ENCODE data around the gene CREBRF. TPM values are rescaled to one million over a fixed set of nuclear protein-coding genes. Genes with fewer than 3 reads are reported as not detected.

CREBRF gene
- total RNA-seq, 1 experiment from 2014 or later: 4.3 TPM

- Histone ChIP-seq H3K36me3 (peaks cover 60% of the 10 kb centered on the region), H3K27me3 (no peaks in the 10 kb centered on the region), H3K4me3 (no peak overlapping the region), H3K9me3 (no peaks in the 10 kb centered on the region)
- DNase-seq: no peak
These were observed 99.8 kb downstream of the CREBRF start for GRCh38 chr5:173155912-173156311.

DNA sequence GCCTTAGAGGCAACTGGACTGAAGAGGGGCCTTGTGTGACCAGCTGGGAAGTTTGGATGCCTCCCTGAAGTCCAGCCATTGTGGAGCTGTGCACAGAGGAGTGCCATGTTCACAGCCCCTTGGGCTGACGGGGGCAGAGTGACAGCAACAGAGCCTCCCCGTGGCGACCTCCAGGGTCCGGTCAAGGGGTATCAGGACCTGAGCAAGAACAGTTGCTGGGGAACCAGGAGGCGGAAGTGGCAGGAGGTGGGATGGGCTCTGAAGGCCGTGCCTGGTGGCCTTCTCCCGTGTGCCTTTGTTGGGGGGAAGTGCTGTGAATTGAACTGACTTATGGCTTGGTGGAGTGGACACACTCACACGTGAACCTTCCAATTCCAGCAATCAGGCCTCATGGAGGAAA, 102.2 kb downstream of the CREBRF start:
- Histone ChIP-seq H3K27me3 (no peaks in the 10 kb centered on the region), H3K36me3 (peaks cover 66% of the 10 kb centered on the region), H3K9me3 (no peaks in the 10 kb centered on the region), H3K4me3 (no peak overlapping the region)
- no peak for DNase-seq

- Histone ChIP-seq H3K4me3 (no peak overlapping the region), H3K27me3 (no peaks in the 10 kb centered on the region), H3K9me3 (no peaks in the 10 kb centered on the region), H3K36me3 (peaks cover 65% of the 10 kb centered on the region)
- no peak for DNase-seq
These were observed 103.1 kb downstream of the CREBRF start for GRCh38 chr5:173159256-173159655.

DNA sequence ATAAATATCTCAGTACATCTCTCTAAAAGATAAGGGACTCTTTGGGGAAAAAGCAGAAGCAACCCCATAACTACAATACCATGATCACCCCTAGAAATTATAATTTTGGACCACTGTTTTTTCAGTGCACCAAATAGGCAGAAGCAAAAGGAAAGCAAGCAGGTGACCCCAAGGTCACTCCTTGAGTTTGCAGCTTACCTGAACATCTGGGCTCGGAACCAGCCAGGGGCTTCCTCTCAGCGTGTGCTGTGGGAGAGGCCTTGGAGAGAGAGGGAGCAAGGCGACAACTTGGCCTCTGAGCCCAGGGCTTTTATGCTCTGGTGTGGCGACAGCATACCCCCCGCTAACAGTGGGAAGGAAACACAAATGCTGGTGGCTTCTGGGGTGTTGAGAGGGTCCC, 105.0 kb downstream of the CREBRF start:
- Histone ChIP-seq H3K36me3 (peaks cover 57% of the 10 kb centered on the region), H3K4me3 (no peak overlapping the region), H3K27me3 (no peaks in the 10 kb centered on the region), H3K9me3 (no peaks in the 10 kb centered on the region)
- no peak for DNase-seq

DNA sequence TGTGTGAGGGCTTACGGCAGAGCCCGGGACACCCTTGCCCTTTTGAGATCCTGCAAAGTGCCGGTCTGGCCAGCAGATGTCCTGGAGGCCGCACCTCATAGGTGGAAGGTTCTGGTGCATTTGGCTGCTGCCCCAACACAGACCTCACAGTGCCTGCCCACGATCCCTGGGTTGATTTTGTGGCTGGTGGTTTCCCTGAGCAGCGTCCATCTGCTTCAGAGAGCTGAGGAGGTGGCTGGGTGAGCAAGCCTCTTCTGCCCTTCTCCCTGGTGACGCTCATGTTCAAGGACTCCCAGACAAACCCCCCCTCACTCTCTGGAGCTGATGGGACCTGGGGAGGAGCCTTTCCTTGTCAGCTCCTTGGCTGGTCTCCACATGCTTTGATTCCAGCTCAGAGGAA, 107.1 kb downstream of the CREBRF start:
- H3K9me3 ChIP-seq: no peaks in the 10 kb centered on the region
- no peak overlapping the region for H3K4me3 ChIP-seq
- H3K27me3 ChIP-seq: no peaks in the 10 kb centered on the region
- H3K36me3 ChIP-seq: peaks cover 49% of the 10 kb centered on the region
- no peak for DNase-seq

DNA sequence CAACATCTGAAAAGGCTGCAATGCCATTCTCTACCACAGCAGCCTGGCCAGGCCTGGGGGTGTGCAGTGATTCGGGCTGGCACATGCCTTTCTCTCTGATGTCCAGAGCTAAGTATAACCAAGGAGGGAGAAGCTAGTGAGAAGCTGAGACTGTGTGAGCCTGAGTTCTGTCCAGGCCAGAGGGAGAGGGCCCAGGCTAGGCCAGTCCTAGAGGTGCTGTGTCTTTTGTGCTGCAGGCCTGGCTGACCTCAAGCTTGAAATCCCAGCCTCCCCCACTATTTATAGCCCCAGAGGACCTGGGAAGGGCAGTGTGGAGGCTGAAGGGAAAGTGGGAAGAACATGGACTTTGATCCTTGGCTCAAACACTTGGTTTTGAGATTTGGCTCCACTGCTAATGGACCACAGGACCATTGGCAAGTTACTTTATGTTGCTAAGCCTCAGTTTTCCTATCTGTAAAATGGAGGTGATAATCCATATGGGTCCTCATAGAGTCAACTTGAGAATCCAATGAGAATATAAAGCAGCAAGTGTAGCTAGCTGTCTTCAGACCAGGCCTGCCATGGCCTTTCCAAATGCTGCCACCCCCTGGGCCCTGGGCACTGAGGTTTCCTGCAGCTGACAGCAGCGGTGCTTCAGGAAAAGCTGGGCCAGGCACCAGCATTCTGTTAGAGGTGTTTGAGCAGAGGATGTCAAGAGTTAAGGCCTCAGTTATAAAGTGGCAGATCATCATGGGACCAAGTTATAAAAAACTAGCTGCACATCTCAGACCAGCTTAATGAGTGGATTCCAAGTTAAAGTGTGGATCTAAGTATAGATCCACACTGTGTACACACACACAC, 109.2 kb downstream of the CREBRF start:
- Histone ChIP-seq H3K9me3 (no peaks in the 10 kb centered on the region), H3K27me3 (no peaks in the 10 kb centered on the region), H3K4me3 (no peak overlapping the region), H3K36me3 (peaks cover 35% of the 10 kb centered on the region)
- DNase-seq: no peak

DNA sequence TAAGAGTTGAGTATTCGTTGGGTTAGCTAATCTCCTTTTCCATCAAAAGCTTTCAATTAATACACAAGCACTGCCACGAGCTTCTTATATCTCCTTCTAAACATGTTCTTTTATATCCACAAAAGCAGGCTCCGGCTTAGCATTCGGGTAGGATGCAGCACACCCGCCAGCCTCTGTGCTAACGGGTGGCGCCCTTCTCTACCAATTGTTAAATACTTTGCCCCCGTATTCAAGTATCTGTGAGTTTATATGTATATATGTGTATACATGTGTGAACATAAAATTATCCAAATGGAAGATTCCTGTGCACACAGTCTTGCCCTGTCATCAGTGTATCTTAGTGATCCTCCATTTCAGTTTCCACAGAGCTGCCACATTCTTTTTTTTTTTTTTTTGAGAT, 116.0 kb downstream of the CREBRF start:
- no peaks in the 10 kb centered on the region for H3K9me3 ChIP-seq
- no peak overlapping the region for H3K4me3 ChIP-seq
- H3K36me3 ChIP-seq: no peaks in the 10 kb centered on the region
- no peak for DNase-seq
- H3K27me3 ChIP-seq: no peaks in the 10 kb centered on the region

- H3K4me3 ChIP-seq: no peak overlapping the region
These were observed 119.4 kb downstream of the CREBRF start for GRCh38 chr5:173175523-173175922.

GRCh38 chr5:173178369-173178910, 122.3 kb downstream of the CREBRF start:
- no peaks in the 10 kb centered on the region for H3K27me3 ChIP-seq
- H3K9me3 ChIP-seq: peaks cover 15% of the 10 kb centered on the region
- DNase-seq: no peak
- H3K4me3 ChIP-seq: no peak overlapping the region
- no peaks in the 10 kb centered on the region for H3K36me3 ChIP-seq

More at GRCh38 chr5:173175523-173175922, 119.4 kb downstream of the CREBRF start:
- H3K36me3 ChIP-seq: no peaks in the 10 kb centered on the region
- DNase-seq: no peak
- H3K27me3 ChIP-seq: no peaks in the 10 kb centered on the region
- H3K9me3 ChIP-seq: peaks cover 2% of the 10 kb centered on the region

- H3K27me3 ChIP-seq: no peaks in the 10 kb centered on the region
- peak; percentile 85 for DNase-seq
- no peak overlapping the region for H3K4me3 ChIP-seq
- H3K9me3 ChIP-seq: peaks cover 15% of the 10 kb centered on the region
- no peaks in the 10 kb centered on the region for H3K36me3 ChIP-seq
These were observed 124.2 kb downstream of the CREBRF start for GRCh38 chr5:173180331-173180730.

DNA sequence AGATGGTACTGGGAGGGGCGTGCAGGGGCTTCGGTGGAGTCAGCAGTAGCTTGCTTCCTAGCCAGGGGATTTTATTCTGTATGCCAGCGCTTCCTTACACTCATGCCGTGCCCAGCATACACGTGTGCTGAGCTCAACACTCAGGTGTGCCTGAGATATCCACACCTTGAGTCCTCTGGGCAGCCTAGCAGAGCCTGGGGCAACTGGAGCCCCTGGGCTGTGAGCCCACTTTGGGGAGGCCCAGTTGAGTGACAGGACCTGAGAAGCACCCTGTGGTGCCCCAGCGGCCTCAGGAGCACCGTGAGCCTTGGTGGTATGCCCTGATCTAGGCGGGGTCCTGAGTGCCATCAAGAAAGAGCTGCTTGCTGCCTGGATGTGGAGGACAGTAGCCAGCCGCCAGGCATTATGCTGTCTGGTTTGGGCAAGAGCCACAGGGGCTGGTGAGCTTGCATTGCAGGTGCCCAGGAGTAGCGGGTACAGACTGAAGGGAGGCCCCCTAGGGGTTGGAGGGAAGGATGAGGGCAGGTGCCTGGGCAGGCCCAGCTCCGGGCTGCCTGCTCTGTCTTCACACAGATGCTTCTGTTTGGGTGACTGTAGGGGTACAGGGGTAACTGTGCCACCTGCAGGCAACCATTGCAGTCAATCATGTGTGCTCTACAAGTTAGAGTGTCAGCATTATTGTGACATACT, 131.0 kb downstream of the CREBRF start:
- Histone ChIP-seq H3K27me3 (peaks cover 3% of the 10 kb centered on the region; the same call in 1 of the 2 replicates), H3K4me3 (no peak overlapping the region), H3K36me3 (no peaks in the 10 kb centered on the region), H3K9me3 (no peaks in the 10 kb centered on the region)
- DNase-seq: no peak

DNA sequence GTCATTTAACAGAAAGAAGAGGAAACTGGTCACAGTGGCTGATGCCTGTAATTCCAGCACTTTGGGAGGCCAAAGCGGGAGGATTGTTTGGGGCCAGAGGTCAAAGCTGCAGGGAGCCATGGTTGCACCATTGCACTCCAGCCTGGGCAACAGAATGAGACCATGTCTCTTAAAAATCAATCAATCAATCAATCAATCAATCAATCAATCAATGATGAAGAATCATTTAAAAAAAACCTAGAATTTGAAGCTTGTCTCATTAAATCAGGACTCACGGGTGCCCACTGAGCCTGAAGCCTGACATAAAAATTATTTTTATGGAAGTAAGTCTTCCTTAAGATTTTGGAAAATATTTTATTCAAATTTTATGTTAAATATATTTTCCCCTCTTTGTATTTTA, 132.1 kb downstream of the CREBRF start:
- no peak for DNase-seq
- peaks cover 3% of the 10 kb centered on the region; the same call in 1 of the 2 replicates for H3K27me3 ChIP-seq
- H3K9me3 ChIP-seq: no peaks in the 10 kb centered on the region

More for the DNA sequence above, 132.1 kb downstream of the CREBRF start:
- H3K4me3 ChIP-seq: no peak overlapping the region
- H3K36me3 ChIP-seq: no peaks in the 10 kb centered on the region

Other genes starting within 250 kb of the CREBRF start
- gene ERGIC1, start 222.1 kb upstream of the CREBRF start, total RNA-seq (2014; rRNA removed; shearing (Covaris generic); ENCODE audit: low replicate concordance): 65.6 and 98.8 TPM in 2 replicates
- gene RPL26L1, start 96.9 kb upstream of the CREBRF start, total RNA-seq (2014; rRNA removed; shearing (Covaris generic); ENCODE audit: low replicate concordance): 132 and 142 TPM in 2 replicates
- gene ATP6V0E1, start 72.6 kb upstream of the CREBRF start, total RNA-seq (2014; rRNA removed; shearing (Covaris generic); ENCODE audit: low replicate concordance): 296 and 325 TPM in 2 replicates
- gene BNIP1, start 88.2 kb downstream of the CREBRF start, total RNA-seq (2014; rRNA removed; shearing (Covaris generic); ENCODE audit: low replicate concordance): 35.4 and 47.6 TPM in 2 replicates
- gene NKX2-5, start 178.9 kb downstream of the CREBRF start, total RNA-seq (2014; rRNA removed; shearing (Covaris generic); ENCODE audit: low replicate concordance): 14.2 and 16.8 TPM in 2 replicates